Ascending aorta (tissue), 2 donors: Measurements from ENCODE around the gene RAB3IL1. TPM values are rescaled to one million over a fixed set of nuclear protein-coding genes. Genes with fewer than 3 reads are reported as not detected.

Source experiments
- DNase-seq, 2 donors: peaks; one replicate each; pipeline ENCODE4 v3.0.0-alpha.2; 2019; ENCODE audit warnings: low spot score in 2 of 2
- H3K27ac ChIP-seq, 2 donors: fragments of 200-600 bp; sonication (generic); one replicate each; pipeline ENCODE4 v1.5.1; 2016 to 2017; ENCODE audit warnings: mild to moderate bottlenecking in 1 of 2
- H3K27me3 ChIP-seq: fragments of 200-600 bp; sonication (generic); one replicate; pipeline ENCODE4 v1.5.1; 2017
- H3K36me3 ChIP-seq, 2 donors: fragments of 200-600 bp; sonication (generic); one replicate each; pipeline ENCODE4 v1.5.1; 2016
- H3K4me1 ChIP-seq, 2 donors: fragments of 200-600 bp; sonication (generic); one replicate each; pipeline ENCODE4 v1.5.1; 2016 to 2017; ENCODE audit warnings: mild to moderate bottlenecking in 1 of 2
- H3K4me3 ChIP-seq, 2 donors: fragments of 200-600 bp; sonication (generic); one replicate each; pipeline ENCODE4 v1.5.1; 2016 to 2017; ENCODE audit warnings: mild to moderate bottlenecking in 1 of 2
- H3K9me3 ChIP-seq, 2 donors: fragments of 200-600 bp; sonication (generic); one replicate each; pipeline ENCODE4 v1.5.1; 2016
- CTCF ChIP-seq, 3 experiments: fragments of 200-600 bp in 2 of 3; fragments of 450-650 bp in 1 of 3; sonication (generic) in 2 of 3; IDR thresholded peaks; one replicate each; pipeline ENCODE4 v1.5.1; 2016 to 2019; ENCODE audit warnings: antibody characterized with exemption in 3 of 3, mild to moderate bottlenecking in 1 of 3, moderate library complexity in 1 of 3
- intact Hi-C: fragments of 100-400 bp; cut with DNase I; formaldehyde crosslinking; loops from one replicate; pipeline ENCODE4 v1.15.1; 2023
- total RNA-seq: library from RNA; depleted of rRNA; stranded (reverse); fragments of >200 nt; gene quantifications from one replicate; pipeline ENCODE4 v1.1.0, GENCODE V29; 2016

The RAB3IL1 gene
- total RNA-seq, 1 donor from 2014 or later = 23.2 TPM

- Histone ChIP-seq H3K27me3 (no peaks in the 10 kb centered on the region), H3K9me3 (no peaks in the 10 kb centered on the region), H3K36me3 (no peaks in the 10 kb centered on the region), H3K4me3 (no peak overlapping the region), H3K4me1 (peaks cover 3 to 8% of the 10 kb centered on the region in 2 donors), H3K27ac (peak overlapping the region in 1 of 2 donors; percentile 29)
- no peak for TF ChIP-seq CTCF (IDR thresholded peaks at IDR 0.05)
- intact Hi-C loops = no loop called here
- DNase-seq = peak in 1 of 2 donors; percentile 61
Measured at GRCh38 chr11:61919705-61920631, 2.6 kb upstream of the RAB3IL1 start.

- no peaks in the 10 kb centered on the region for H3K27me3 ChIP-seq
Measured at GRCh38 chr11:61918938-61919704, 1.8 kb upstream of the RAB3IL1 start.

DNA sequence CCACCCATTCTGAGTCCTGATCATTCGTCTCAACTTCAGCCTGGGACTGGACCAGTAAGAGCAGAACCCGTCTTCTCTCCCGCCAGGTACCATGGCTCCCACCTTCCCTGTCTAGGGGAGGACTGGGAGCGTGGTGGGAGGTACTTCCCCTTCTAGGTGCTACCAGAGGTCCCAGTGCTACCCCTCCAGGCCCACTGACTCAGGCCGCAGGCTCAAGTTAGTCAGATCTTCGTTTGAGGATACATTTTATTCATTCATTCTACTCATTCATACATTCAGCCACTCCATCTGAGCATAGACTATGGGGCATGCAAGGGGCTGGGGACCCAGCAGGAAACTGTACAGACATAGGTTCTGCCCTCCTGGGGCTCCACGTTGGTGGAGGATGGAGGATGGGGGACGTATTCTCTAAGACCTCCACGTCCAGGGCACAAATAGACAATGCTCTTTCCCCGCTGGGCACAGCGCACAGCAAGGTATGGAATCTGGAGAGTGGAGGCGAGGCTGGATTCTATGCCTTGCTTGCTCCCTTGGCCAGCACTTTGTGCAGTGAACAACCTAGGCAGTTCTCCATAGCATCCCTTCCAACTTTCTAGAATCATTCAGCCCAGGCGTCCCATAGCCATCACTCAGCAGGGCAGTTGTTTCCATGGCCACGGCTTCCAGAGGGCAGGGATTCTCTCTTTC is 1.0 kb upstream of the RAB3IL1 start:
- intact Hi-C loops = no loop called here
- no peak for TF ChIP-seq CTCF (IDR thresholded peaks at IDR 0.05)
- H3K9me3 ChIP-seq = no peaks in the 10 kb centered on the region
- no peaks in the 10 kb centered on the region for H3K27me3 ChIP-seq
- peak overlapping the region; percentile 39 to 54 for H3K27ac ChIP-seq
- H3K36me3 ChIP-seq = no peaks in the 10 kb centered on the region
- DNase-seq = no peak
- H3K4me1 ChIP-seq = peaks cover 3 to 8% of the 10 kb centered on the region in 2 donors
- H3K4me3 ChIP-seq = peak overlapping the region; percentile 67 to 90

More at GRCh38 chr11:61918938-61919704, 1.8 kb upstream of the RAB3IL1 start:
- intact Hi-C loops = no loop called here
- TF ChIP-seq CTCF (IDR thresholded peaks at IDR 0.05) = no peak
- no peak overlapping the region for H3K4me3 ChIP-seq
- H3K27ac ChIP-seq = peak overlapping the region in 1 of 2 donors; percentile 29
- H3K9me3 ChIP-seq = no peaks in the 10 kb centered on the region
- peak in 1 of 2 donors; percentile 65 for DNase-seq
- H3K4me1 ChIP-seq = peaks cover 3 to 8% of the 10 kb centered on the region in 2 donors
- H3K36me3 ChIP-seq = no peaks in the 10 kb centered on the region

DNA sequence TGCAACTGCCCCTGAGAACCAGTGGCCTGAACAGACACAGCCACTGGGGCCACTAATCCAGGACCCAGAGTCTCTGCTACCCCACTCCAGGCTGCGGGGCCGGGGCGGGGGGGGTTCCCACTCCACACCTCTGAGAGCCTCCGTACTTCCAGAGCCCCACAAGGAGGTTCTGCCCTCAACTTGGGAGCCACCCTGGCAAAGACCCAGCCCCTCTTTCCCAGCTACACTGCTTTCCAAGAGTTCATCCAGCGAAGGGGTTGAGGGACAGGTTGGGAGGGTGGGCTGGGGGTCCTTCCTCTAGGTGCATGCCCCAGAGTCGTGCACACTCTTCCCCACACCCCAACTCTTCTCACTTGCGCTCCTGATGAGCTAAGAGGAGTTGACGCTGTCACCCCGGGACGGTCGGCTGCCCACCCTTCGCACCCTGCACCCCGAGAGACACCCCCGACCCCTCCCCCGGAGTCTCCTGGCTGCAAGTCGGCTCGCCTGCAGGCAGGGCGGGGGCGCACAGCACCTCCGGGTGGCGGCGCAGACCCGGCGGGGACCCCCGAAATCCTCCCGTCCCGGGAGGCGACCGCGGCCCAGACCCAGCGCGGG is 531 bp downstream of the RAB3IL1 start:
- DNase-seq = peak in 1 of 2 donors; percentile 60
- peak overlapping the region; percentile 67 to 90 for H3K4me3 ChIP-seq
- H3K27ac ChIP-seq = peak overlapping the region; percentile 23 to 39
- H3K4me1 ChIP-seq = peaks cover 3 to 8% of the 10 kb centered on the region in 2 donors
- H3K36me3 ChIP-seq = no peaks in the 10 kb centered on the region
- no peak for TF ChIP-seq CTCF (IDR thresholded peaks at IDR 0.05)
- intact Hi-C loops = loop anchor here (2.0 kb wide), 2 partner anchors 30 to 54 kb away; no protein-coding TSS in a partner anchor
- no peaks in the 10 kb centered on the region for H3K27me3 ChIP-seq
- no peaks in the 10 kb centered on the region for H3K9me3 ChIP-seq
